Vagina (tissue), 2 donors: Measurements from ENCODE around the gene CD96. TPM values are rescaled to one million over a fixed set of nuclear protein-coding genes. Genes with fewer than 3 reads are reported as not detected.

Source experiments
- DNase-seq, 2 donors: peaks; one replicate each; pipeline ENCODE4 v3.0.0-alpha.2; 2017; ENCODE audit errors: extremely low spot score in 2 of 2
- H3K27ac ChIP-seq: fragments of 200-600 bp; sonication (generic); one replicate; pipeline ENCODE4 v1.5.1; 2019
- H3K27me3 ChIP-seq: fragments of 200-600 bp; sonication (generic); one replicate; pipeline ENCODE4 v1.5.1; 2019
- H3K36me3 ChIP-seq, 2 donors: fragments of 200-600 bp; sonication (generic); one replicate each; pipeline ENCODE4 v1.5.1; 2017 to 2019
- H3K4me1 ChIP-seq: fragments of 200-600 bp; sonication (generic); one replicate; pipeline ENCODE4 v1.5.1; 2019
- H3K4me3 ChIP-seq, 2 donors: fragments of 200-600 bp; sonication (generic); 1 replicate in 1 of 2; 2 replicates in 1 of 2; pipeline ENCODE4 v1.5.1; 2016 to 2019
- H3K9me3 ChIP-seq: fragments of 200-600 bp; sonication (generic); one replicate; pipeline ENCODE4 v1.5.1; 2019
- CTCF ChIP-seq, 3 experiments: fragments of 450-650 bp in 2 of 3; fragments of 200-600 bp in 1 of 3; sonication (generic) in 1 of 3; IDR thresholded peaks; one replicate each; pipeline ENCODE4 v1.5.1; 2017 to 2019; ENCODE audit warnings: antibody characterized with exemption in 3 of 3, mild to moderate bottlenecking in 2 of 3, moderate library complexity in 2 of 3
- POLR2A ChIP-seq, 2 donors: fragments of 450-650 bp; IDR thresholded peaks; one replicate each; pipeline ENCODE4 v1.6.1; 2017; ENCODE audit warnings: antibody characterized with exemption in 2 of 2, mild to moderate bottlenecking in 2 of 2, moderate library complexity in 2 of 2
- POLR2AphosphoS5 ChIP-seq, 2 donors: sonication (generic); formaldehyde crosslinking; IDR thresholded peaks; one replicate each; pipeline ENCODE4 v1.9.0; 2017; ENCODE audit warnings: antibody characterized with exemption in 2 of 2, mild to moderate bottlenecking in 2 of 2, low read depth in 1 of 2; ENCODE audit not compliant: insufficient read depth in 1 of 2
- intact Hi-C: fragments of 100-400 bp; cut with DNase I; formaldehyde crosslinking; loops from one replicate; pipeline ENCODE4 v1.15.1; 2023
- total RNA-seq: library from RNA; depleted of rRNA; stranded (reverse); fragments of >200 nt; gene quantifications from one replicate; pipeline ENCODE4 v1.2.3, GENCODE V29; 2016

Gene CD96
- total RNA-seq, 1 donor from 2014 or later, result 13.5 TPM

GRCh38 chr3:111605493-111605892 lies 63.5 kb downstream of the CD96 start:
- Histone ChIP-seq H3K27ac (no peak overlapping the region), H3K4me1 (no peaks in the 10 kb centered on the region), H3K9me3 (no peaks in the 10 kb centered on the region), H3K4me3 (no peak overlapping the region), H3K36me3 (no peaks in the 10 kb centered on the region), H3K27me3 (no peaks in the 10 kb centered on the region)
- intact Hi-C loops, result no loop called here
- no peak for TF ChIP-seq POLR2AphosphoS5 (IDR thresholded peaks at IDR 0.05; ENCODE audit: insufficient read depth in 1 of 2, low read depth in 1 of 2)
- no peak for TF ChIP-seq POLR2A (IDR thresholded peaks at IDR 0.05)
- TF ChIP-seq CTCF (IDR thresholded peaks at IDR 0.05), result no peak
- DNase-seq, result no peak

GRCh38 chr3:111607240-111607920 lies 65.4 kb downstream of the CD96 start:
- intact Hi-C loops, result no loop called here
- DNase-seq, result no peak
- TF ChIP-seq CTCF (IDR thresholded peaks at IDR 0.05) (no peak), POLR2A (IDR thresholded peaks at IDR 0.05) (no peak), POLR2AphosphoS5 (IDR thresholded peaks at IDR 0.05; ENCODE audit: insufficient read depth in 1 of 2, low read depth in 1 of 2) (no peak)

DNA sequence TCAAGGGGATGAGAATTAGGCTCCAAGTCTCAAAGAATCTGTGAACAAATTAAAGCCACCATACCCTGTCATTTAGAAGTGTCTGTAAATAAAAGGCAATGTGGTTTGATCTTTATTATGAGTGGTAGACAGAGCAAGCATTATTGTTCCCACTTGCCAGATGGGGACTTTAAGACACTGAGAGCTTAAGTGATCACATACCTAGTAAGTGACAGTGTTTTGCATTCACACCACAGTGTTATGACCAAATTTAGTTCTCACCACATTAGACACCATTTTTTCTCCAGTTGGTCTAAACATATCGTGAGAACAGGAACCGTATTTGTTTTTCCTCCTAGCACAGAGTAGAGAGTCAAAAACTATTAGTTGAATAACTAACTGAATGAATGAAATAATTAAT lies 66.4 kb downstream of the CD96 start:
- H3K4me3 ChIP-seq, result no peak overlapping the region
- DNase-seq, result no peak
- no peaks in the 10 kb centered on the region for H3K36me3 ChIP-seq
- TF ChIP-seq POLR2AphosphoS5 (IDR thresholded peaks at IDR 0.05; ENCODE audit: insufficient read depth in 1 of 2, low read depth in 1 of 2) (no peak), POLR2A (IDR thresholded peaks at IDR 0.05) (no peak), CTCF (IDR thresholded peaks at IDR 0.05) (no peak)
- H3K9me3 ChIP-seq, result no peaks in the 10 kb centered on the region
- H3K27me3 ChIP-seq, result no peaks in the 10 kb centered on the region
- H3K4me1 ChIP-seq, result no peaks in the 10 kb centered on the region
- H3K27ac ChIP-seq, result no peak overlapping the region
- intact Hi-C loops, result no loop called here

More at GRCh38 chr3:111607240-111607920, 65.4 kb downstream of the CD96 start:
- Histone ChIP-seq H3K9me3 (no peaks in the 10 kb centered on the region), H3K4me1 (no peaks in the 10 kb centered on the region), H3K4me3 (no peak overlapping the region), H3K27me3 (no peaks in the 10 kb centered on the region), H3K36me3 (no peaks in the 10 kb centered on the region), H3K27ac (no peak overlapping the region)

- no peak for TF ChIP-seq CTCF (IDR thresholded peaks at IDR 0.05)
- TF ChIP-seq POLR2AphosphoS5 (IDR thresholded peaks at IDR 0.05; ENCODE audit: insufficient read depth in 1 of 2, low read depth in 1 of 2), result no peak
- TF ChIP-seq POLR2A (IDR thresholded peaks at IDR 0.05), result no peak
- Histone ChIP-seq H3K27me3 (no peaks in the 10 kb centered on the region), H3K4me3 (no peak overlapping the region), H3K4me1 (no peaks in the 10 kb centered on the region), H3K36me3 (no peaks in the 10 kb centered on the region), H3K27ac (peak overlapping the region; percentile 46), H3K9me3 (no peaks in the 10 kb centered on the region)
- intact Hi-C loops, result no loop called here
- DNase-seq, result no peak
These were observed 67.7 kb downstream of the CD96 start for GRCh38 chr3:111609700-111610099.

DNA sequence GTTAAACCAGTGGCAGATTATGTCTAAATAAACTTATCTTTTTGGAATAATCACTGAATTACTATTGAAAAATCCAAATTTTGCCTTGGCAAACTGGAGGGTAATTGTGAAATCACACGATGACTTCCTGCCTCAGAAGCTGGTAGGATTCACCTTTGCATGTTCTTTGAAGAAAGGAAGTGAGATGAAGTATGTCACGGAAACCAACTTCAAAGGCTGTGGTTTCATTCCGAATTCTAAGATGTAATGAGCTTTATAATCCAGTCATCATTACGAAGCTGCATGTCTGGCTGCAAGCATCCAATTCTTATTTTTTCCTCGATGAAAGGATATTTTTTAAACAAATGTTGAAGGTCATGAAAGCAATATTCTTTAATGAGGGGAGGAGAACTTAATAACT lies 68.2 kb downstream of the CD96 start:
- Histone ChIP-seq H3K4me3 (no peak overlapping the region), H3K4me1 (no peaks in the 10 kb centered on the region), H3K9me3 (no peaks in the 10 kb centered on the region), H3K36me3 (no peaks in the 10 kb centered on the region), H3K27me3 (no peaks in the 10 kb centered on the region), H3K27ac (peak overlapping the region; percentile 46)
- intact Hi-C loops, result no loop called here
- TF ChIP-seq POLR2AphosphoS5 (IDR thresholded peaks at IDR 0.05; ENCODE audit: insufficient read depth in 1 of 2, low read depth in 1 of 2), result peak in 1 of 2 donors; percentile 5
- no peak for TF ChIP-seq POLR2A (IDR thresholded peaks at IDR 0.05)
- no peak for TF ChIP-seq CTCF (IDR thresholded peaks at IDR 0.05)
- no peak for DNase-seq
